Activated CD4-positive, alpha-beta T cell treated with anti-CD3 and anti-CD28 coated beads, Interleukin-10, Interleukin-2, amounts not matched to agents 100 ng/mL and 50 ng/mL, durations not matched to agents 16 hours and 8 hours (primary cell): ENCODE data around the gene ANKRD1.
"Not testable (repeated sequence)": the region's sequence is repeated elsewhere in the genome, so short reads cannot be mapped to it uniquely, and the experiment has no call there.

Source experiments
- DNase-seq: peaks from one replicate; pipeline ENCODE4 v3.0.0-alpha.2; 2020

Gene ANKRD1

GRCh38 chr10:90912174-90912573 is 8.7 kb downstream of the ANKRD1 start:
- DNase-seq = no peak

GRCh38 chr10:90911133-90912051 is 9.5 kb downstream of the ANKRD1 start:
- peak; percentile 73 for DNase-seq

GRCh38 chr10:90906596-90906995 is 14.3 kb downstream of the ANKRD1 start:
- DNase-seq = peak; percentile 38

- peak; percentile 66 for DNase-seq
Observed at GRCh38 chr10:90905925-90906324, 15.0 kb downstream of the ANKRD1 start.

- DNase-seq = not testable (repeated sequence)
Observed at GRCh38 chr10:90896916-90897315, 24.0 kb downstream of the ANKRD1 start.

- DNase-seq = no peak
Observed at GRCh38 chr10:90893190-90893589, 27.7 kb downstream of the ANKRD1 start.

GRCh38 chr10:90890347-90890746 is 30.5 kb downstream of the ANKRD1 start:
- no peak for DNase-seq

GRCh38 chr10:90889636-90890035 is 31.3 kb downstream of the ANKRD1 start:
- no peak for DNase-seq

- DNase-seq = no peak
Observed at GRCh38 chr10:90888387-90888786, 32.5 kb downstream of the ANKRD1 start.

- no peak for DNase-seq
Observed at GRCh38 chr10:90887555-90887954, 33.3 kb downstream of the ANKRD1 start.

GRCh38 chr10:90885176-90885575 is 35.7 kb downstream of the ANKRD1 start:
- DNase-seq = no peak

GRCh38 chr10:90884431-90884830 is 36.5 kb downstream of the ANKRD1 start:
- DNase-seq = no peak

GRCh38 chr10:90880059-90880719 is 40.7 kb downstream of the ANKRD1 start:
- peak; percentile 35 for DNase-seq

- peak; percentile 40 for DNase-seq
Observed at GRCh38 chr10:90879062-90879461, 41.8 kb downstream of the ANKRD1 start.

- peak; percentile 85 for DNase-seq
Observed at GRCh38 chr10:90872648-90873020, 48.3 kb downstream of the ANKRD1 start.

GRCh38 chr10:90871766-90872647 is 48.9 kb downstream of the ANKRD1 start, which contains the start of gene RPP30:
TSS of gene RPP30 (plus strand) at chr10:90871974. CDS start at chr10:90871987, 13 bp downstream.
- peak; percentile 91 for DNase-seq

- DNase-seq = peak; percentile 78
Observed at GRCh38 chr10:90871279-90871765, 49.6 kb downstream of the ANKRD1 start.

- DNase-seq = no peak
Observed at GRCh38 chr10:90866050-90866598, 54.8 kb downstream of the ANKRD1 start.

GRCh38 chr10:90865401-90865800 is 55.5 kb downstream of the ANKRD1 start:
- DNase-seq = no peak

GRCh38 chr10:90862908-90863514 is 57.9 kb downstream of the ANKRD1 start:
- peak; percentile 23 for DNase-seq
